Peyer's patch (tissue), 4 donors: ENCODE measurements around the gene HES4.

Source experiments
- CTCF ChIP-seq, 6 experiments: fragments of 450-650 bp in 4 of 6; fragments of 200-600 bp in 2 of 6; sonication (generic) in 1 of 6; IDR thresholded peaks; one replicate each; pipeline ENCODE4 v1.5.1; 2017 to 2019; ENCODE audit warnings: antibody characterized with exemption in 6 of 6, mild to moderate bottlenecking in 3 of 6, moderate library complexity in 1 of 6
- POLR2A ChIP-seq, 2 donors: fragments of 450-650 bp; IDR thresholded peaks; one replicate each; pipeline ENCODE4 v1.5.1; 2017; ENCODE audit warnings: antibody characterized with exemption in 2 of 2, mild to moderate bottlenecking in 2 of 2, moderate library complexity in 2 of 2

GRCh38 chr1:1041092-1041523, 41.2 kb upstream of the HES4 start:
- TF ChIP-seq POLR2A (IDR thresholded peaks at IDR 0.05), result no peak
- TF ChIP-seq CTCF (IDR thresholded peaks at IDR 0.05), result no peak
